NT2/D1 (cell line): ENCODE measurements around the gene CACNB2.

Experiments used
- YY1 ChIP-seq: IDR thresholded peaks from 2 replicates; pipeline ENCODE4 v1.6.1; 2011; ENCODE audit not compliant: insufficient read length, insufficient read depth
- ZNF274 ChIP-seq: IDR thresholded peaks from 2 replicates; pipeline ENCODE4 v1.6.1; 2011; ENCODE audit warnings: mild to moderate bottlenecking, low read depth, low read length

DNA sequence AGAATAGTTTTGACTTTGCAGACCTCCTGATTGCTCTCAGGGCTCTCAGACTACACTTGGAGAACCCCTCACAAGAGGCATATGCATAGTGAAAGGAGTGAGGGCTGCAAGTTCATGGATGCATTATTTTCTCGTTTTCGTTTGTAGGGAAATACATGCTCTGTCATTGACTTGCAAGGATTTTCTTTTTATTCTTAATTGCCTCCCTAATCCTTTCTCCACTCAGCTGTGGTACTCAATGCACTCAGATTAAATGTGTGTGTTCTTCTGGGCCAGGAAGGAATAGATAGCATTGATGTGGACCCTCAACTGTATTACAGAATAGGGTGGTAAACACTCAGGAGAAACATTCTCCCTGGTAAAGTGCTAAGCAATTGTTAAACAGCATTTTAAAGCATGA lies 188.7 kb downstream of the CACNB2 start:
- TF ChIP-seq YY1: no peak
- no peak for TF ChIP-seq ZNF274
